KMS-11 (cell line): ENCODE data around the gene MAGOH.

Experiments
- H2AFZ ChIP-seq: fragments of 200-600 bp; sonication (generic); 2 replicates; pipeline ENCODE4 v1.6.1; 2016; ENCODE audit warnings: antibody characterized with exemption, mixed run types, low read depth
- H3K27ac ChIP-seq: fragments of 200-600 bp; sonication (generic); 2 replicates; pipeline ENCODE4 v1.6.1; 2016; ENCODE audit warnings: mild to moderate bottlenecking, mixed run types
- H3K27me3 ChIP-seq: fragments of 200-600 bp; sonication (generic); 2 replicates; pipeline ENCODE4 v1.6.1; 2017; ENCODE audit warnings: mild to moderate bottlenecking, low read depth, mixed run types, moderate library complexity; ENCODE audit not compliant: insufficient read depth
- H3K36me3 ChIP-seq: fragments of 200-600 bp; sonication (generic); 2 replicates; pipeline ENCODE4 v1.6.1; 2017; ENCODE audit warnings: mild to moderate bottlenecking, mixed run types; ENCODE audit not compliant: insufficient read depth
- H3K4me1 ChIP-seq: fragments of 200-600 bp; sonication (generic); 2 replicates; pipeline ENCODE4 v1.6.1; 2016; ENCODE audit warnings: mild to moderate bottlenecking, low read depth, mixed run types; ENCODE audit not compliant: poor library complexity, severe bottlenecking
- H3K4me2 ChIP-seq: fragments of 200-600 bp; sonication (generic); 2 replicates; pipeline ENCODE4 v1.7.0; 2016; ENCODE audit warnings: mild to moderate bottlenecking, mixed run types
- H3K4me3 ChIP-seq: fragments of 200-600 bp; sonication (generic); IDR thresholded peaks from 2 replicates; pipeline ENCODE4 v1.6.1; 2017; ENCODE audit warnings: low read depth, low read length, mixed read lengths; ENCODE audit not compliant: insufficient read depth
- H3K79me2 ChIP-seq: fragments of 200-600 bp; sonication (generic); 2 replicates; pipeline ENCODE4 v1.6.1; 2016; ENCODE audit warnings: low read depth, mixed run types; ENCODE audit not compliant: insufficient read depth
- H3K9ac ChIP-seq: fragments of 200-600 bp; sonication (generic); 2 replicates; pipeline ENCODE4 v1.6.1; 2016; ENCODE audit warnings: mild to moderate bottlenecking, mixed run types
- H4K20me1 ChIP-seq: fragments of 200-600 bp; sonication (generic); 2 replicates; pipeline ENCODE4 v1.6.1; 2016; ENCODE audit warnings: mild to moderate bottlenecking, mixed run types; ENCODE audit not compliant: insufficient read depth
- TF ChIP-seq, protein P1 (sequence below): fragments of 200-600 bp; sonication (generic); conservative IDR thresholded peaks from 2 replicates; pipeline ENCODE4 v1.6.1; 2017; ENCODE audit warnings: low read depth, mild to moderate bottlenecking, antibody characterized with exemption, low read length, moderate library complexity, mixed read lengths

MAGOH gene

DNA sequence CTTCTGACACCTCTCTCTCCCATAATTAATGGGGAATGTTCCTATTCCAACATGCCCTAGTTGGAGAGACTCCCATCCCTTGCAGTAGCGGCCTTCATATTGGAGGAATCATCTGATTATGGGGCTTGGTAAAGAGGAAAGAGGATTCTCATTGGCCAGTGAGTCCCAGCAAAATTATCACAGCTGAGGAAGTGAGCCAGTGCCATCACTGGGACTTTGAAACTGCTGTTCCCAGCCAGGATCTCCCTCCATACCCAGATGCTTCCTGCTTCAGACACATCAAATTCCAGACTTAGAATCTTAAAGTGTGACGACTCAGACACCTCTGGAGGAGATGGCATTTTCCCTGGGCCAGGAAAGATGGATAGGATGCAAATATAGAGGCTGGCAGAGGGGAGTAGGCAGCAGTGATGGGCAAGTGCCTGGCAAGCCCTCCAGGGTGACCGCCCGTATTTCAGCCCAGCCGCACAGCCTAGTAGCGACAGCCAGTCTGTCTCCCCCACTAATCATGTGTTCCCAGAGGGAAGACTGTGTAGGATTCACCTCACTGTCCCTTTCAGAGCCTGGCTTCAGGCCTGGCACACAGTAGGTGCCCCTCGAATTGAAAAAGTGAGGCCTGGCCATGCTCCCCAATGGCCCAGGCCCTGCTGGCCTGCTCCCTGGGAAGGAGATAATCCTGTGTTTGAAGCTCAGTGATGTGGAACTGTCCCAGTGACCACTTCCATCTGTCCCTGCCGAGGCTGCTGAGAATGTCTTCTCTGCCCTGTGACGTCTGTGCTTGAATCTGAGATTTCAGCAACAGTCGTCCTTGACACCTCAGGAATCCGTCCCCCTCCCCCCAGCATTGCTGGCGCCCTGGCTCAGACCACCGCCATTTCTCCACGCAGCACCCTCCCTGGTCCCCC, 41.2 kb upstream of the MAGOH start:
- Histone ChIP-seq H3K9ac (no peak overlapping the region), H4K20me1 (no peaks in the 10 kb centered on the region), H3K27me3 (no peaks in the 10 kb centered on the region), H3K4me1 (no peaks in the 10 kb centered on the region), H3K27ac (no peak overlapping the region), H3K79me2 (no peaks in the 10 kb centered on the region), H2AFZ (no peak overlapping the region), H3K4me2 (no peak overlapping the region), H3K36me3 (peaks cover 3% of the 10 kb centered on the region; the same call in 1 of the 2 replicates), H3K4me3 (no peak overlapping the region)
- TF ChIP-seq, protein P1, sequence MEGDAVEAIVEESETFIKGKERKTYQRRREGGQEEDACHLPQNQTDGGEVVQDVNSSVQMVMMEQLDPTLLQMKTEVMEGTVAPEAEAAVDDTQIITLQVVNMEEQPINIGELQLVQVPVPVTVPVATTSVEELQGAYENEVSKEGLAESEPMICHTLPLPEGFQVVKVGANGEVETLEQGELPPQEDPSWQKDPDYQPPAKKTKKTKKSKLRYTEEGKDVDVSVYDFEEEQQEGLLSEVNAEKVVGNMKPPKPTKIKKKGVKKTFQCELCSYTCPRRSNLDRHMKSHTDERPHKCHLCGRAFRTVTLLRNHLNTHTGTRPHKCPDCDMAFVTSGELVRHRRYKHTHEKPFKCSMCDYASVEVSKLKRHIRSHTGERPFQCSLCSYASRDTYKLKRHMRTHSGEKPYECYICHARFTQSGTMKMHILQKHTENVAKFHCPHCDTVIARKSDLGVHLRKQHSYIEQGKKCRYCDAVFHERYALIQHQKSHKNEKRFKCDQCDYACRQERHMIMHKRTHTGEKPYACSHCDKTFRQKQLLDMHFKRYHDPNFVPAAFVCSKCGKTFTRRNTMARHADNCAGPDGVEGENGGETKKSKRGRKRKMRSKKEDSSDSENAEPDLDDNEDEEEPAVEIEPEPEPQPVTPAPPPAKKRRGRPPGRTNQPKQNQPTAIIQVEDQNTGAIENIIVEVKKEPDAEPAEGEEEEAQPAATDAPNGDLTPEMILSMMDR = no peak

- Histone ChIP-seq H3K4me1 (no peaks in the 10 kb centered on the region), H4K20me1 (no peaks in the 10 kb centered on the region), H3K4me3 (no peak overlapping the region), H3K9ac (no peak overlapping the region), H3K36me3 (peaks cover 7% of the 10 kb centered on the region), H3K27me3 (no peaks in the 10 kb centered on the region), H3K4me2 (no peak overlapping the region), H3K79me2 (no peaks in the 10 kb centered on the region), H2AFZ (no peak overlapping the region), H3K27ac (no peak overlapping the region)
- TF ChIP-seq, protein P1 = peak; percentile 91
These were observed 40.0 kb upstream of the MAGOH start for GRCh38 chr1:53278298-53278725.

GRCh38 chr1:53277326-53277725, 39.0 kb upstream of the MAGOH start:
- H3K4me2 ChIP-seq = no peak overlapping the region
- H3K79me2 ChIP-seq = no peaks in the 10 kb centered on the region
- H2AFZ ChIP-seq = no peak overlapping the region
- H3K9ac ChIP-seq = no peak overlapping the region
- H4K20me1 ChIP-seq = no peaks in the 10 kb centered on the region
- H3K4me1 ChIP-seq = no peaks in the 10 kb centered on the region
- no peak overlapping the region for H3K4me3 ChIP-seq
- no peaks in the 10 kb centered on the region for H3K27me3 ChIP-seq
- TF ChIP-seq, protein P1 = no peak
- H3K36me3 ChIP-seq = peaks cover 7% of the 10 kb centered on the region
- no peak overlapping the region for H3K27ac ChIP-seq

DNA sequence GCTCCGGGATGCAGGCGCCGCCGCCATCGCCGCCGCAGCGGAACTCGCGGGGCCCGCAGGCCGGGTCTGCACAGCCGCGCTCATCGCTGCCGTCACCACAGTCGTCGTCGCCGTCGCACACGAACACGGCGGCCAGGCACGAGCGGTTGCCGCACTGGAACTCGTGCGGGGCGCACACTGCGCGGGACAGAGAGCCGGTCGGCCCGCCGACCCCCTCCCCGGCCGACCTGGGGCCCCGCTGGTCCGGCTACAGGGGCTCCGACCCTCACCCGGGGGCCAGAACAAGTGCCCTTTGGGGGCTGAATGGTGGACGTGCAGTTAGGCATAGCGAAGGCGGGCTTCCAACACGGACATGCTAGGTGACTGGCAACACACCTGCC, 38.6 kb upstream of the MAGOH start:
- Histone ChIP-seq H3K4me2 (no peak overlapping the region), H3K36me3 (peaks cover 7% of the 10 kb centered on the region), H3K27ac (no peak overlapping the region), H3K4me1 (no peaks in the 10 kb centered on the region), H3K27me3 (no peaks in the 10 kb centered on the region), H4K20me1 (no peaks in the 10 kb centered on the region), H3K79me2 (no peaks in the 10 kb centered on the region), H3K9ac (no peak overlapping the region), H2AFZ (no peak overlapping the region), H3K4me3 (no peak overlapping the region)
- TF ChIP-seq, protein P1 = no peak
